Endometrial microvascular endothelial cells (primary cell): ENCODE data around the gene DNAH11. TPM values are rescaled to one million over a fixed set of nuclear protein-coding genes. Genes with fewer than 3 reads are reported as not detected.
"Not testable (repeated sequence)": the region's sequence is repeated elsewhere in the genome, so short reads cannot be mapped to it uniquely, and the experiment has no call there.

Experiments used
- in situ Hi-C: cut with HindIII; loops from 2 replicates; pipeline ENCODE4 v1.10.0; 2017; ENCODE audit warnings: low sequenced_read_pairs, low pct_unique_long_range_greater_than_20kb; ENCODE audit errors: inconsistent ontology term
- total RNA-seq: library from RNA; depleted of rRNA; stranded (reverse); fragments of >200 nt; gene quantifications from one replicate; pipeline ENCODE4 v1.2.3, GENCODE V29; 2015; ENCODE audit errors: inconsistent ontology term

The DNAH11 gene
- total RNA-seq, 1 donor from 2014 or later: 3.5 TPM

GRCh38 chr7:21671859-21672258 lies 129.0 kb downstream of the DNAH11 start:
- in situ Hi-C loops: no loop called here

GRCh38 chr7:21675255-21675654 lies 132.4 kb downstream of the DNAH11 start:
- in situ Hi-C loops: no loop called here

DNA sequence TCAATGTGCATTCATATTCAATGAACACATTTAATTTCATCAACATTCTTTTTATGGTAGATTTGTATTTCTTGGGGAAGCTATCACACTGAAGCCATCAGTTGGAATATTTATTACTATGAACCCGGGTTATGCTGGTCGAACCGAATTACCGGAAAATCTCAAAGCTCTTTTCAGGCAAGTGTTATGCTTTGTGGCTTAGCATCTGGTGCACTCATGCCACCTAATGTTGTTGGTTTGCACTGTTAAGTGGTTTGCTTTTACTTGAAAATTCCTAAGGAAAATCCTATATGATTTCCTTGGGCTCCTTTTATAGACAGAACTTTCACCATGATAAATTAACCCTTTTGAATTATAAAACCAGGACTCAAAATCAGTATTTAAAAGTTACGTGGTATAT lies 147.9 kb downstream of the DNAH11 start:
- in situ Hi-C loops: no loop called here

- in situ Hi-C loops: not testable (repeated sequence)
Measured at GRCh38 chr7:21691146-21691545, 148.3 kb downstream of the DNAH11 start.

DNA sequence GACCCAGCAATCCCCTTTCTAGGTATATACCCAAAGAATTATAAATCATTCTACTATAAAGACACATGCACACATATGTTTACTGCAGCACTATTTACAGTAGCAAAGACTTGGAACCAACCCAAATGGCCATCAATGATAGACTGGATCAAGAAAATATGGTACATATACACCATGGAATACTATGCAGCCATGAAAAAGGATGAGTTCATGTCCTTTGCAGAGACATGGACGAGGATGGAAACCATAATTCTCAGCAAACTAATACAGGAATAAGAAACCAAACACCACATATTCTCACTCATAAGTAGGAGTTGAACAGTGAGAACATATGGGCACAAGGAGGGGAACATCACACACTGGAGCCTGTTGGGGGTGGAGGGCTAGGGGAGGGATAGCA lies 157.7 kb downstream of the DNAH11 start:
- in situ Hi-C loops: not testable (repeated sequence)

DNA sequence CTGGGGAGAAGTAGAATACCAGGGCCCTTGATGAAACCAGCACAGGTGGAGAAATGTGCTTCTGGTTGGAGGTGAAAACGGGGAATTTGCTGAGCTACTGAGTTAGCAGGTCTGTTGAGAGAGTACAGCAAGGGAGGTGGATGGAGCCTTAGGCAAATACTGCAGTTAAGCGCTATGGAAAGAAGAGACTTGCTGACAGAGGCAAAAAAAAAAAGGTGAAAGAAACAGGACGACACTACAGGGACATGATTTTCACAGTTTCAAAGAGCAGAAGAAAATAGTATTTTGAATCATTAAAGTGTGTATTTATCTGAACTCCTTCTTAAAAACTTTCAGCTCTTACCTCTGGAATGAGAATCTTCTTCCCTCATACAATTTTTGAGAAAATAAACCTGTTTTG lies 159.5 kb downstream of the DNAH11 start:
- in situ Hi-C loops: no loop called here

DNA sequence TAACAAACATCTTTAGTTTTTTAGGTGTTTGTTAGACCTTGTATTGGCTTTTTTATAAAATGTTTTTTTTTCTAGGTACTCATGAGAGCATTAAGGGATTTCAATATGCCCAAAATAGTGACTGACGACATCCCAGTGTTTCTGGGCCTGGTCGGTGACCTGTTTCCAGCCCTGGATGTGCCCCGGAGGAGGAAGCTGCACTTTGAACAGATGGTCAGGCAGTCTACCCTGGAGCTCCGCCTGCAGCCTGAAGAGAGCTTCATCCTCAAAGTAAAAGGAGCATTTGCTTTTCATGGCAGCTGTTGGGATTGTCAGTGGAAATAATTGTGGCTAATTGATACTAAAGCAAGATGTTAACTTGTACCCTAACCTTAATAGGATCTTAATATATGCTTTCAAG lies 161.5 kb downstream of the DNAH11 start:
- in situ Hi-C loops: no loop called here

DNA sequence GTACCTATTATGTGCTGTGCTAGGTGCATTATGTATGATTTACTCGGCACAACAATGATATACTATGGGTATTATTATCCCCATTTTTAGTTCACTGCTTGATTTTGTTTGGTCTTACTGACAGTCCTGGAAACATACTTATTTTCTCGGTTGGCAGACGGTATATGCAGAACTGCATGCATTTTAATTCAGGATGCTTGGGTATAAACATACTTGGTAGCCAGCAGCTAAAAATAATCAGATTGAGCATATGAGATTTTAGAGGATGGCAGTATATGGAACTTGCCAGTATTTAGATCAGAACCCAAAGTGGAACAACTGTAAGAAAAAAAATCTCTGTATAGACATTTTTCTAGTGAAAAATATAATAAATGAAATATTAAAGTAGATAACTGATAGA lies 163.3 kb downstream of the DNAH11 start:
- in situ Hi-C loops: no loop called here

DNA sequence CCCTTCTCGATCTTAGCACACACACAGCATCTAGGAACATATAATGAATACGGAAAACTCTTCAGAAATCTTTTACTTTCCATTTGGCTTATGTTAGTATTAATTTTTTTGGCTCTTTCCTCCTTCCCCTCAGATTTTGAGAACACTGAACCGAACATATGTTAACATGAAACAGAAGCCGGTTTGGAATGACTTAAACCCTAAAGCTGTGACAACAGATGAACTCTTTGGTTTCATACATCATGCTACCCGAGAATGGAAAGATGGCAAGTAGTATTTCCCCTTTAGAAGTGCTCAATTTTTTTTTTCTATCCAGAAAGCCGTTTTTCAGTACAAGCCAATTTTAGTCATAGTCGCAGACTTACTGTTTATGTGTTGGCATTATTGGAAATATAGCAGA lies 164.7 kb downstream of the DNAH11 start:
- in situ Hi-C loops: no loop called here

DNA sequence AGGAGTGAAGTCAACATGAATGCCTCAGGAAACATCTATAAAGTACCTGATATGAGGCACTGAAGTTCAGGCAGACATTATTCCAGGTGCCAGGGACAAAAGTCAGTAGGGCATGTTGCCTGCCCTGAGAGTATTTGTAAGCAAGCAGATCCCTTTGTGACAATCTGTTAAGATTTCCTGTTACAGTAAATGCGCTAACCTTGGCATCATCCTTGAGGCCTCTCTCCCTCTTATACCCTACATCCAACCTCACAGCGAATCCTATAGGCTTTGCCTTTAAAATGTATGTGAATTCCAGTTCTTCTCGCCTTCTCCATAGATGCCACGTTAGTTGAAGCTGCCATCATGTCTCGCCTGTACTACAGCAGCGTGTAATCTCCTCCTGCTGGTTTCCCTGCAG lies 165.3 kb downstream of the DNAH11 start:
- in situ Hi-C loops: no loop called here

- in situ Hi-C loops: no loop called here
Measured at GRCh38 chr7:21717323-21717722, 174.5 kb downstream of the DNAH11 start.

DNA sequence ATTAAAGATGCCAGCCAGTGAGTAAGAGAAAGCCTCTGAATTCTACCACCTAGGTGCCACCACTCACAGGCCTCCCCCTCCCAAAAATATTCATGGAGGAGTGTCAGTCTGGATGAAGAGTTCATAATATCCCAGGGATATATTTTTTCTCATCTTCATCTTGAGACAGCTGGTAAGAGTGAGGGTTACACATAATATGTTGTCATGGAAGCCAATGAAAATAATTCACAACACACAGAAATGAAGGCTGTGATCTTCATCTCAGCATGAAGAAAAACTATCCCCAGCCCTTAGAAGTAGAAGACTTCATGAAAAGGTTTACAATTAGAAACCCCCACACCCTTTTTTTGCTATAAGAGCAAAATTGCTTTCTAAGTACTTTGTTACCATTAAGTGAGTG lies 175.6 kb downstream of the DNAH11 start:
- in situ Hi-C loops: no loop called here

DNA sequence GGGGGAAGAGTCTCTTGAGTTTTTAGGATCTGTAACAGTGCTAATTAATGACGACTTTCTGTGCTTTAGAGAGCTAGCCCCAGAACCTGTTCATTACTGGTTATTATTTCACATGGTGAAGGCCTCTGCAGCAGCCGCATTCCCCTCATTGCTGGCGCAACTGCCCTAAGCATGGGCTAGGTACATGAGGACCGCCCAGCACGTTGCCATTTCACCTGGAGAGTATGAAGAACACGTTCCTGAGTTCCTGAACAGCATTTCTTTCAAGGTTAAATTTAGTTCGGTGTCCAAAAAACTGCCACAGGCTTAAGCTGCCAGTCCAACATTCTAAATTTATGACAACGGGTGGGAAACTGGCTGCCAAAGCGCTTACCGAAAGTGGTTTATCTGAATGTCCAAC lies 177.0 kb downstream of the DNAH11 start:
- in situ Hi-C loops: no loop called here

DNA sequence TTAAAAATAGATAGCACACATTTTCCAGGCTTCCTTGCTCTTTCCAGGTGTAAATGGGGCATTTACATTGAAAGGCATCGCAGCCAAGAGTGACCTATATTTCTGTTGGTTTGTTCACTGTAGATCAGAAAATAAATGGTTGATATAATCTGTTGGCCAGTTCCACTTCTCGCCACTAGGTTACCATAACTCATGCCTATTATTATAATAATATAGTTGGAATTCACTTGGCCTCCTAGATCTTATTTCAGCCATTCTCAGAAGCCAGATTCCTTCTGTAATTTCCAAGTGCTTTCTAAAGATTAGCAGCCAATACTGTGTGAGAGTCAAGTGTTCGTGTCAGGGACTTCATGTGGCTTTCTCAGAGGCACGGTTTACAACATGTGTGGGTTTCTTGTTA lies 179.5 kb downstream of the DNAH11 start:
- in situ Hi-C loops: no loop called here

- in situ Hi-C loops: no loop called here
Measured at GRCh38 chr7:21724562-21724961, 181.7 kb downstream of the DNAH11 start.

GRCh38 chr7:21730399-21730798 lies 187.6 kb downstream of the DNAH11 start:
- in situ Hi-C loops: no loop called here

GRCh38 chr7:21731977-21732376 lies 189.1 kb downstream of the DNAH11 start:
- in situ Hi-C loops: no loop called here

DNA sequence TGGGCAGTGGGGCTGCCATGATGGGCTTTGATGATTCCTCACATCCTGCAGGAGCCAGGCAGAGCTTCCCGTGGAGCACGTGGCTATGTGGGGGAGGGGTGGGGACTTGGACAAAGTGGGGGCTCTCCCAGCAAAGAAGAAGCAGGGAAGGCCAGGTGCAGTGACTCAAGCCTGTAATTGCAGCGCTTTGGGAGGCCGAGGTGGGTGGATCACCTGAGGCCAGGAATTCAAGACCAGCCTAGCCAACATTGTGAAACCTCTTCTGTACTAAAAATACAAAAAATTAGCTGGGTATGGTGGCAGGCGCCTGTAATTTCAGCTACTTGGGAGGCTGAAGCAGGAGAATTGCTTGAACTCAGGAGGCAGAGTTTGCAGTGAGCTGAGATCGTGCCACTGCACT lies 190.1 kb downstream of the DNAH11 start:
- in situ Hi-C loops: not testable (repeated sequence)

- in situ Hi-C loops: no loop called here
Measured at GRCh38 chr7:21733837-21734236, 191.0 kb downstream of the DNAH11 start.

DNA sequence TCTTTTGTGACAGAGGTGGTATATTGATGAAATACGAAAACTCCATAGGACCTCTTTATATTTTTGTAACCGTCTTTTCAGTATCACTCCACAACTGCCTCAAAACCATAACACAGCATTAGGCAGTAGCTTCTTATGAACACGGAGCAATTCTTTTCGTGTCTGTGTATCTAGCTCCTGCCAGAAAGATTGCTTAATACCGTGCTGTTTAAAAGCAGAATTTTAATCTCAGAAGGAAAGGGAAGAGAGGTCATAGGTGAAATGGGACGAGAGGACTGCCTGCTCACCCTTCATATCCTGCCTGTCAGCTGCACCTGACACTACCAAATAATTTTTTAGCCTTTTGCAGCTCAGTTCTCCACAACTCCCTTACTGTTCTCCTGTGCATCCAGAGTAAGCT lies 200.7 kb downstream of the DNAH11 start:
- in situ Hi-C loops: no loop called here

DNA sequence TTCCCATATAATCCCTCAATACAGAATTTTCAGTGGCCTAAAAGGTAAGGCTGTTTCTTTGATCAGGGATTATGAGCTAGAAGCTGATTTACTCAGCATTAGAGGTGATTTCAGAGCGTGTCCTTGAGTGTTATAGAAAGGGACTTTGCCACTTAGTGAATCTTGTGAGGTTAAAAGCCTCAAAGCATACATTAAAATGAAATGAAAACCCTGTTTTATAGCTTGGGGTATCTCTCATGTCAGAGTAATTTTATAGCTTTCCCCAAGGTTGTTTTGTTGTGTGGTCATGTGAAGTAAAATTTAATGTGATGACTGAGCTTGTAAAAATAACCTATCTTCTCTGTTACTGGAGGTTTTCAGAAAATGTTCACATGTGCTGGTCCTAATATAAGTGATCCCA lies 204.1 kb downstream of the DNAH11 start:
- in situ Hi-C loops: no loop called here

DNA sequence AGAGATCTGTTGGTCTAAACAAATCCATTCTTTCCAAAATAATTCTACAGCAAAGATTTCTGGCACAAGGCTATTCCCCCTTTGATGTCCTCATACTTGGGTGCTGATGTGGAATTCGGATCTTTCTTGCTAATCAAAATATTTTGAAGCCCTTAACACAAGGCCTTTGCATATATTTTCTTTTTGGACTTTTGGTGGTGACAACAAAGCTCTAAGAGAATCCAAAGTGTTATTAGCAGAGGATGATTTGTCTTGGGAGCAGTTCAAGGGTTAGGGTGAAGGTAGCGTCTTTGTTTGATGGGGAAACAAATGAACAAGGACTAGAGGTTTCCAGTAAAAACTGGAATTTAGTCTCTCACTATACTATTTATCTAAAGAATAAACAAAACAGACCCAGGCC lies 205.0 kb downstream of the DNAH11 start:
- in situ Hi-C loops: no loop called here
